ENCODE measurements around the gene UAP1L1. TPM values are rescaled to one million over a fixed set of nuclear protein-coding genes. Genes with fewer than 3 reads are reported as not detected.

The UAP1L1 gene
- total RNA-seq, 4 donors from 2014 or later: 9.3 to 15.7 (median 12.4) TPM

DNA sequence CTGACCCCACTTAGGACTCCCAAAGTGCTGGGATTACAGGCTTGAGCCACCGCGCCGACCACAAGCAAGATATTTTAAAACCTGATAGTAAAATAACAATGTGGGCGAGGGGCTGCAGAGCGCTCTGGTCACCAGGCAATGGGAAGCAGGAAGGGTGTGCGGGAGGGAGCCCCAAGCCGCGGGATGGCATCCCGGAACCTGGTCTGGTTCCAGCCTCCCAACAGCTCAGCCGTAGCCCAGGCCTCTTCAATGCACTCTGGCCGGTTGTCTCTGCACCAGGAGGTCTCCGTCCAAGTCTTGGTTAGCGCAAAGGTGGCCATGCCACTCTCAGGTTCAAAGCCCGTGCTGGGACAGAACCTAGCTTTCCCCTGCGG, 694 bp upstream of the UAP1L1 start:
- no peaks in the 10 kb centered on the region for H3K9me3 ChIP-seq
- H3K27me3 ChIP-seq: no peaks in the 10 kb centered on the region
- peak overlapping the region; percentile 40 to 74 (median 61) for H3K27ac ChIP-seq
- intact Hi-C loops (cut with DNase I): no loop called here
- TF ChIP-seq, protein P1, sequence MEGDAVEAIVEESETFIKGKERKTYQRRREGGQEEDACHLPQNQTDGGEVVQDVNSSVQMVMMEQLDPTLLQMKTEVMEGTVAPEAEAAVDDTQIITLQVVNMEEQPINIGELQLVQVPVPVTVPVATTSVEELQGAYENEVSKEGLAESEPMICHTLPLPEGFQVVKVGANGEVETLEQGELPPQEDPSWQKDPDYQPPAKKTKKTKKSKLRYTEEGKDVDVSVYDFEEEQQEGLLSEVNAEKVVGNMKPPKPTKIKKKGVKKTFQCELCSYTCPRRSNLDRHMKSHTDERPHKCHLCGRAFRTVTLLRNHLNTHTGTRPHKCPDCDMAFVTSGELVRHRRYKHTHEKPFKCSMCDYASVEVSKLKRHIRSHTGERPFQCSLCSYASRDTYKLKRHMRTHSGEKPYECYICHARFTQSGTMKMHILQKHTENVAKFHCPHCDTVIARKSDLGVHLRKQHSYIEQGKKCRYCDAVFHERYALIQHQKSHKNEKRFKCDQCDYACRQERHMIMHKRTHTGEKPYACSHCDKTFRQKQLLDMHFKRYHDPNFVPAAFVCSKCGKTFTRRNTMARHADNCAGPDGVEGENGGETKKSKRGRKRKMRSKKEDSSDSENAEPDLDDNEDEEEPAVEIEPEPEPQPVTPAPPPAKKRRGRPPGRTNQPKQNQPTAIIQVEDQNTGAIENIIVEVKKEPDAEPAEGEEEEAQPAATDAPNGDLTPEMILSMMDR (IDR thresholded peaks at IDR 0.05): no peak
- H3K36me3 ChIP-seq: peaks cover 16 to 19% of the 10 kb centered on the region in 2 donors
- peaks cover 15 to 20% of the 10 kb centered on the region in 2 donors for H3K4me1 ChIP-seq
- peak overlapping the region in 1 of 3 donors; percentile 68 for H3K4me3 ChIP-seq (replicated peaks in 1 of 3)
- DNase-seq: peak; percentile 34 to 50
- WGBS, 2 donors: 60 to 61% methylated on average over 13 to 14 of the region's 15 CpGs

DNA sequence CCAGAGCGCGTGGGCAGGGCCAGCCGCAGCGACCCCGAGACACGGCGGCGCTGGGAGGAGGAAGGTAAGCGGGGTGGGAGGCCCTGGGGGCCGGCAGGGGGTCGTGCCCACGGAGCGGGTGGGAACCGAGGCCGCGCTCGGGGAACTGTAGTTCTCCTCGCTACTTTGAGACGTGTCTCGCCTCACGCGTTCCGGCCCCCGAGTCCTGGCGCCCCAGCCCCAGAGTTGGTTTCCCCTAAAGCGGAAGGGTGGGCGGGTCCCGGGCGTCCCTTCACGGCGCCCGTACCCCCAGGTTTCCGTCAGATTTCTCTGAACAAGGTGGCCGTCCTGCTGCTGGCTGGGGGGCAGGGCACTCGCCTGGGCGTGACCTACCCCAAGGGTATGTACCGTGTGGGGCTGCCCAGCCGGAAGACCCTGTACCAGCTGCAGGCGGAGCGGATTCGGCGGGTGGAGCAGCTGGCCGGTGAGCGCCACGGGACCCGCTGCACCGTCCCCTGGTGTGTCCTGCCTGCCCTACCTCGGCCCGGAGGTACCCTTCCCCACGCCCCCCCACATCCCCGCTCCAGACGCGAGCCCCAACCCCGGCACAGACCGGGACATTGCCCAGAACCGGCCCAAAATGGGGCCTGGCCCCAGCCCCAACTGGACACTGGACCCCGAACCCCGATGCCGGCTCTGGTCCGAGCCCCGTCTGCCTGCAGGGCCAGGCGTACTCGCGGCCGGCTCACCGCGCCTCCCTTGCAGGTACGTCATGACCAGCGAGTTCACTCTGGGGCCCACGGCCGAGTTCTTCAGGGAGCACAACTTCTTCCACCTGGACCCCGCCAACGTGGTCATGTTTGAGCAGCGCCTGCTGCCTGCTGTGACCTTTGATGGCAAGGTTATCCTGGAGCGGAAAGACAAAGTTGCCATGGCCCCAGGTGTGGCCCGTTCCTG, 709 bp downstream of the UAP1L1 start:
- no peak overlapping the region for H3K27ac ChIP-seq
- DNase-seq: peak; percentile 49 to 55
- peaks cover 15 to 20% of the 10 kb centered on the region in 2 donors for H3K4me1 ChIP-seq
- H3K4me3 ChIP-seq (replicated peaks in 1 of 3): peak overlapping the region; percentile 21 to 68 (median 66)
- no peaks in the 10 kb centered on the region for H3K27me3 ChIP-seq
- WGBS, 2 donors: 38 to 58% methylated on average over 8 to 37 of the region's 76 CpGs
- intact Hi-C loops (cut with DNase I): no loop called here
- no peaks in the 10 kb centered on the region for H3K9me3 ChIP-seq
- TF ChIP-seq, protein P1 (IDR thresholded peaks at IDR 0.05): no peak
- TF ChIP-seq POLR2A (IDR thresholded peaks at IDR 0.05): no peak
- H3K36me3 ChIP-seq: peaks cover 19 to 20% of the 10 kb centered on the region in 2 donors

DNA sequence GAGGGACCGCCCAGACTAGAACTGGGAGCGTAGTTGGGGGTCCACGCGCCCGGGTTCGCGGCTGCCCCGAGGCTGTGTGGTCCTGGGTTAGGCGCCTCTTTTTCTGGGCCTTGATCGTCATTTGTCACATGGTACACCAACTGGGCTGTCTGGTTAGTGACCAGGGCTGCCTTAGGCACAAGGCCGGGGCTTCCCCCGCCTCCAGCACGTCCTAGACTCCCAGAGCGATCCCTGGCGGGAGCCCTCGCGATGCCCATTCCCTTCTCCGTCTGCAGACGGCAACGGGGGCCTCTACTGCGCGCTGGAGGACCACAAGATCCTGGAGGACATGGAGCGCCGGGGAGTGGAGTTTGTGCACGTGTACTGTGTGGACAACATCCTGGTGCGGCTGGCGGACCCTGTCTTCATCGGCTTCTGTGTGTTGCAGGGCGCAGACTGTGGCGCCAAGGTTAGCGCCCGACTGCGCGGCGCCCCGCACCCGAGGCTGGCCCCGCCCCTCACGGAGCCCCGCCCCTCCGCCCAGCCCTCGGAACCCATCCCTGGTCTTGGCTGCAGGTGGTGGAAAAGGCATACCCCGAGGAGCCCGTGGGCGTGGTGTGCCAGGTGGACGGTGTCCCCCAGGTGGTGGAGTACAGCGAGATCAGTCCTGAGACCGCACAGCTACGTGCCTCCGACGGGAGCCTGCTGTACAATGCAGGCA, 1.5 kb downstream of the UAP1L1 start:
- Histone ChIP-seq H3K36me3 (peaks cover 19 to 20% of the 10 kb centered on the region in 2 donors), H3K9me3 (no peaks in the 10 kb centered on the region), H3K27ac (no peak overlapping the region), H3K4me3 (replicated peaks in 1 of 3) (peak overlapping the region in 1 of 3 donors; percentile 68), H3K27me3 (no peaks in the 10 kb centered on the region), H3K4me1 (peaks cover 15 to 22% of the 10 kb centered on the region in 2 donors)
- intact Hi-C loops (cut with DNase I): no loop called here
- WGBS, 2 donors: 71 to 78% methylated on average over 13 to 42 of the region's 51 CpGs
- TF ChIP-seq, protein P1 (IDR thresholded peaks at IDR 0.05): no peak
- no peak for TF ChIP-seq POLR2A (IDR thresholded peaks at IDR 0.05)
- DNase-seq: no peak

DNA sequence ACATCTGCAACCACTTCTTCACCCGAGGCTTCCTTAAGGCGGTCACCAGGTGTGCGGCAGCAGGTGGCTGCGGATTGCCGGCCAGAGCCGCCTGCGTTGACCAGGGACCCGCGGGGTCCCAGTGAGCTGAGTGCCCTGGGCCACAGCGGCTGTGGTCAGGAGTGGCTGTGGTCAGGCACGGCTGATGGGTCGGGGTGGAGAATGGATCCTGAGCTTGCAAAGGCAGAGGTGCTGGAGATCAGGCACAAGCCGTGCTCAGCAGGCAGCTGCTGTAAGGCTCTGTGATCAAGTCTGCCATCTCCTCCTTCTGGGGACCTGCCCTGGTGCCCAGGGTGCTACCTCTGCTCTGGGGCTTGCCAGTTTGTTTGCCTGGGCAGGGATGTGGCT, 2.1 kb downstream of the UAP1L1 start:
- no peak overlapping the region for H3K4me3 ChIP-seq (replicated peaks in 1 of 3)
- no peak for TF ChIP-seq POLR2A (IDR thresholded peaks at IDR 0.05)
- TF ChIP-seq, protein P1 (IDR thresholded peaks at IDR 0.05): no peak
- H3K27me3 ChIP-seq: no peaks in the 10 kb centered on the region
- intact Hi-C loops (cut with DNase I): no loop called here
- H3K36me3 ChIP-seq: peaks cover 19 to 20% of the 10 kb centered on the region in 2 donors
- peaks cover 15 to 24% of the 10 kb centered on the region in 2 donors for H3K4me1 ChIP-seq
- WGBS, 2 donors: 83 to 97% methylated on average over 11 to 13 of the region's 13 CpGs
- H3K27ac ChIP-seq: no peak overlapping the region
- no peak for DNase-seq
- H3K9me3 ChIP-seq: no peaks in the 10 kb centered on the region
